OCI-LY1 (cell line): ENCODE measurements around the gene ANKRD27.

Experiments
- EZH2 ChIP-seq: fragments of 200-600 bp; sonication (generic), shearing (Covaris generic); IDR thresholded peaks from 2 replicates; pipeline ENCODE4 v1.8.0; 2017; ENCODE audit warnings: borderline replicate concordance, mixed run types, mild to moderate bottlenecking, antibody characterized with exemption, low read length, moderate library complexity, mixed read lengths
- TF ChIP-seq, protein P1 (sequence below): fragments of 200-600 bp; sonication (generic), shearing (Covaris generic); IDR thresholded peaks from 2 replicates; pipeline ENCODE4 v1.5.1; 2017; ENCODE audit warnings: mild to moderate bottlenecking, antibody characterized with exemption, low read length, moderate library complexity, mixed read lengths

DNA sequence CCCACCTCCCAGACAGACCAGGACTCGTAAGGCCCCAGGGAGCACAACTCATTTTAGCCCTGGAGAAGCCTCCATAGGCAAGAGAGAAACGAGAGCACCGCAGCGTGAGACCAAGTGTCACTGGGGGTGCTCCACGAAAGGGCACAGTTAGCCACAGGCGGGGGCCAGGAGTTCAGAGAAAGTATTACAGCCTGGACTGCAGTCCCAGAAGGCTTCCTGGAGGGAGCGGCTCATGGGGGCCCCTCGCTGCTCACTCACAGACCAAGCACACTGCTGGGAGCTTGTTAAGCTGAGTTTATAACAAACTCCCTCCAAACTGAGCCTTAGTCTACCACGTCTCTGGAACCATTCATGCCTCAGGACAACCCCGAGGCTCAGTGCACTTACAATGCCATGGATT is 16.5 kb downstream of the ANKRD27 start:
- TF ChIP-seq, protein P1, sequence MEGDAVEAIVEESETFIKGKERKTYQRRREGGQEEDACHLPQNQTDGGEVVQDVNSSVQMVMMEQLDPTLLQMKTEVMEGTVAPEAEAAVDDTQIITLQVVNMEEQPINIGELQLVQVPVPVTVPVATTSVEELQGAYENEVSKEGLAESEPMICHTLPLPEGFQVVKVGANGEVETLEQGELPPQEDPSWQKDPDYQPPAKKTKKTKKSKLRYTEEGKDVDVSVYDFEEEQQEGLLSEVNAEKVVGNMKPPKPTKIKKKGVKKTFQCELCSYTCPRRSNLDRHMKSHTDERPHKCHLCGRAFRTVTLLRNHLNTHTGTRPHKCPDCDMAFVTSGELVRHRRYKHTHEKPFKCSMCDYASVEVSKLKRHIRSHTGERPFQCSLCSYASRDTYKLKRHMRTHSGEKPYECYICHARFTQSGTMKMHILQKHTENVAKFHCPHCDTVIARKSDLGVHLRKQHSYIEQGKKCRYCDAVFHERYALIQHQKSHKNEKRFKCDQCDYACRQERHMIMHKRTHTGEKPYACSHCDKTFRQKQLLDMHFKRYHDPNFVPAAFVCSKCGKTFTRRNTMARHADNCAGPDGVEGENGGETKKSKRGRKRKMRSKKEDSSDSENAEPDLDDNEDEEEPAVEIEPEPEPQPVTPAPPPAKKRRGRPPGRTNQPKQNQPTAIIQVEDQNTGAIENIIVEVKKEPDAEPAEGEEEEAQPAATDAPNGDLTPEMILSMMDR = no peak
- TF ChIP-seq EZH2 = no peak
